Gastroesophageal sphincter (tissue), 4 donors: ENCODE data around the gene NFKBIZ. TPM values are rescaled to one million over a fixed set of nuclear protein-coding genes. Genes with fewer than 3 reads are reported as not detected.

Source experiments
- ATAC-seq: fragments of 150-250 bp; one replicate; pipeline ENCODE4 v1.9.1; 2016; ENCODE audit warnings: mild to moderate bottlenecking, moderate library complexity
- H3K27ac ChIP-seq, 4 donors: fragments of 200-600 bp; sonication (generic) in 3 of 4; 1 replicate in 3 of 4; 2 replicates in 1 of 4; pipeline ENCODE4 v1.5.1; 2016 to 2019
- H3K27me3 ChIP-seq: fragments of 200-600 bp; sonication (generic); one replicate; pipeline ENCODE4 v1.5.1; 2019
- H3K36me3 ChIP-seq, 2 donors: fragments of 200-600 bp; sonication (generic); one replicate each; pipeline ENCODE4 v1.5.1; 2019; ENCODE audit warnings: control low read depth in 1 of 2
- H3K4me1 ChIP-seq, 3 donors: fragments of 200-600 bp; sonication (generic); 1 replicate in 2 of 3; 2 replicates in 1 of 3; pipeline ENCODE4 v1.5.1; 2016 to 2019; ENCODE audit warnings: control low read depth in 2 of 3
- H3K4me3 ChIP-seq, 2 donors: fragments of 200-600 bp; sonication (generic); one replicate each; pipeline ENCODE4 v1.5.1; 2019; ENCODE audit warnings: mild to moderate bottlenecking in 1 of 2, moderate library complexity in 1 of 2
- H3K9me3 ChIP-seq, 3 donors: fragments of 200-600 bp; sonication (generic); one replicate each; pipeline ENCODE4 v1.5.1; 2017 to 2019; ENCODE audit warnings: control low read depth in 2 of 3
- EP300 ChIP-seq: sonication (generic); formaldehyde crosslinking; IDR thresholded peaks from one replicate; pipeline ENCODE4 v1.6.1; 2017; ENCODE audit warnings: antibody characterized with exemption, mild to moderate bottlenecking
- POLR2A ChIP-seq, 2 donors: fragments of 450-650 bp; IDR thresholded peaks; one replicate each; pipeline ENCODE4 v1.6.1; 2017; ENCODE audit warnings: antibody characterized with exemption in 2 of 2, mild to moderate bottlenecking in 2 of 2, moderate library complexity in 1 of 2
- POLR2AphosphoS5 ChIP-seq: sonication (generic); formaldehyde crosslinking; IDR thresholded peaks from one replicate; pipeline ENCODE4 v1.6.1; 2017; ENCODE audit warnings: antibody characterized with exemption
- WGBS, 2 donors: methylation state at CpG; one replicate each; pipeline ENCODE4 v1.1.5; 2018; ENCODE audit warnings: low coverage in 1 of 2; 5-methylcytosine and 5-hydroxymethylcytosine counted together
- total RNA-seq, 4 donors: library from RNA; depleted of rRNA; stranded (reverse); fragments of >200 nt; gene quantifications; one replicate each; pipeline ENCODE4 v1.1.0, GENCODE V29; 2016
- TF ChIP-seq, protein P1 (sequence below), 4 experiments: fragments of 200-600 bp in 2 of 4; fragments of 450-650 bp in 2 of 4; sonication (generic) in 1 of 4; IDR thresholded peaks; one replicate each; pipeline ENCODE4 v1.5.1; 2017 to 2019; ENCODE audit warnings: antibody characterized with exemption in 4 of 4, mild to moderate bottlenecking in 2 of 4, moderate library complexity in 2 of 4

NFKBIZ gene
- total RNA-seq, 4 donors from 2014 or later: 27.3 to 87.0 (median 51.9) TPM

DNA sequence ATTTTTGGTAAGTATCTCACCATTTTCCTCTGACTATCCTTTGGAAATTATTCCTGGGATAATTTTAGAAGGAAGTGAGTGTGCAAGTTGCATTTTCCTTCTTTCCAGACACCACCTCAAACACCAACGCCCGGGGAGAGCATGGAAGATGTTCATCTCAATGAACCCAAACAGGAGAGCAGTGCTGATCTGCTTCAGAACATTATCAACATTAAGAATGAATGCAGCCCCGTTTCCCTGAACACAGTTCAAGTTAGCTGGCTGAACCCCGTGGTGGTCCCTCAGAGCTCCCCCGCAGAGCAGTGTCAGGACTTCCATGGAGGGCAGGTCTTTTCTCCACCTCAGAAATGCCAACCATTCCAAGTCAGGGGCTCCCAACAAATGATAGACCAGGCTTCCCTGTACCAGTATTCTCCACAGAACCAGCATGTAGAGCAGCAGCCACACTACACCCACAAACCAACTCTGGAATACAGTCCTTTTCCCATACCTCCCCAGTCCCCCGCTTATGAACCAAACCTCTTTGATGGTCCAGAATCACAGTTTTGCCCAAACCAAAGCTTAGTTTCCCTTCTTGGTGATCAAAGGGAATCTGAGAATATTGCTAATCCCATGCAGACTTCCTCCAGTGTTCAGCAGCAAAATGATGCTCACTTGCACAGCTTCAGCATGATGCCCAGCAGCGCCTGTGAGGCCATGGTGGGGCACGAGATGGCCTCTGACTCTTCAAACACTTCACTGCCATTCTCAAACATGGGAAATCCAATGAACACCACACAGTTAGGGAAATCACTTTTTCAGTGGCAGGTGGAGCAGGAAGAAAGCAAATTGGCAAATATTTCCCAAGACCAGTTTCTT, 3.9 kb downstream of the NFKBIZ start:
- H3K36me3 ChIP-seq: peaks cover 35 to 66% of the 10 kb centered on the region in 2 donors
- peaks cover 9 to 74% (median 13%) of the 10 kb centered on the region in 3 donors for H3K4me1 ChIP-seq
- TF ChIP-seq POLR2AphosphoS5 (peak; percentile 50), POLR2A (IDR thresholded peaks at IDR 0.05) (no peak)
- H3K4me3 ChIP-seq: peak overlapping the region in 1 of 2 donors; percentile 87
- WGBS, 2 donors: 85 to 86% methylated on average over 1 to 5 of the region's 8 CpGs
- peak overlapping the region in 3 of 4 donors; percentile 40 to 47 (median 46) for H3K27ac ChIP-seq
- ATAC-seq: no peak
- no peaks in the 10 kb centered on the region for H3K9me3 ChIP-seq
- H3K27me3 ChIP-seq: no peaks in the 10 kb centered on the region

DNA sequence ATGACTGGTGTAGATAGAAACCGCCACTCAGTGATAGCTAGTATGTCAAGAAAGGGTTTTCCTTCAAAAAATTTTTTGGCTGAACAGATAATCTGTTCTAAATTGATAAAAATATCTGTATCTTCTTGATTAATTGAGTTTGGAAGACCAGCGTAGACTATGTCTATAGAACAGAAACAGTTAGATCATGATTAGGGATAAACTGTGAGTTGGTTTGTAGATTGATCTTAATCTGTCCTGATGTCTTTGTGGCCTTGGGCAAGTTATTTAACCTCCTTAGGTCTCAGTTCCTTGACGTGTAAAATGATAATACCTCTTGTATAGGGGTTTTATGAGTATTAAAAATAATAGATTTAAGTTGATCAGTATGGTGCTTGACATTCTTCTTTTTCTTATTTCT, 4.7 kb downstream of the NFKBIZ start:
- peaks cover 10 to 74% (median 12%) of the 10 kb centered on the region in 3 donors for H3K4me1 ChIP-seq
- WGBS, 2 donors: 84 to 98% methylated on average over 3 of the region's 3 CpGs
- TF ChIP-seq POLR2AphosphoS5 (no peak), EP300 (no peak), POLR2A (IDR thresholded peaks at IDR 0.05) (no peak)
- TF ChIP-seq, protein P1, sequence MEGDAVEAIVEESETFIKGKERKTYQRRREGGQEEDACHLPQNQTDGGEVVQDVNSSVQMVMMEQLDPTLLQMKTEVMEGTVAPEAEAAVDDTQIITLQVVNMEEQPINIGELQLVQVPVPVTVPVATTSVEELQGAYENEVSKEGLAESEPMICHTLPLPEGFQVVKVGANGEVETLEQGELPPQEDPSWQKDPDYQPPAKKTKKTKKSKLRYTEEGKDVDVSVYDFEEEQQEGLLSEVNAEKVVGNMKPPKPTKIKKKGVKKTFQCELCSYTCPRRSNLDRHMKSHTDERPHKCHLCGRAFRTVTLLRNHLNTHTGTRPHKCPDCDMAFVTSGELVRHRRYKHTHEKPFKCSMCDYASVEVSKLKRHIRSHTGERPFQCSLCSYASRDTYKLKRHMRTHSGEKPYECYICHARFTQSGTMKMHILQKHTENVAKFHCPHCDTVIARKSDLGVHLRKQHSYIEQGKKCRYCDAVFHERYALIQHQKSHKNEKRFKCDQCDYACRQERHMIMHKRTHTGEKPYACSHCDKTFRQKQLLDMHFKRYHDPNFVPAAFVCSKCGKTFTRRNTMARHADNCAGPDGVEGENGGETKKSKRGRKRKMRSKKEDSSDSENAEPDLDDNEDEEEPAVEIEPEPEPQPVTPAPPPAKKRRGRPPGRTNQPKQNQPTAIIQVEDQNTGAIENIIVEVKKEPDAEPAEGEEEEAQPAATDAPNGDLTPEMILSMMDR (IDR thresholded peaks at IDR 0.05): no peak
- no peaks in the 10 kb centered on the region for H3K27me3 ChIP-seq
- H3K36me3 ChIP-seq: peaks cover 38 to 74% of the 10 kb centered on the region in 2 donors
- peak overlapping the region in 2 of 4 donors; percentile 40 to 46 for H3K27ac ChIP-seq
- ATAC-seq: no peak
- H3K4me3 ChIP-seq: peak overlapping the region in 1 of 2 donors; percentile 87
- no peaks in the 10 kb centered on the region for H3K9me3 ChIP-seq

DNA sequence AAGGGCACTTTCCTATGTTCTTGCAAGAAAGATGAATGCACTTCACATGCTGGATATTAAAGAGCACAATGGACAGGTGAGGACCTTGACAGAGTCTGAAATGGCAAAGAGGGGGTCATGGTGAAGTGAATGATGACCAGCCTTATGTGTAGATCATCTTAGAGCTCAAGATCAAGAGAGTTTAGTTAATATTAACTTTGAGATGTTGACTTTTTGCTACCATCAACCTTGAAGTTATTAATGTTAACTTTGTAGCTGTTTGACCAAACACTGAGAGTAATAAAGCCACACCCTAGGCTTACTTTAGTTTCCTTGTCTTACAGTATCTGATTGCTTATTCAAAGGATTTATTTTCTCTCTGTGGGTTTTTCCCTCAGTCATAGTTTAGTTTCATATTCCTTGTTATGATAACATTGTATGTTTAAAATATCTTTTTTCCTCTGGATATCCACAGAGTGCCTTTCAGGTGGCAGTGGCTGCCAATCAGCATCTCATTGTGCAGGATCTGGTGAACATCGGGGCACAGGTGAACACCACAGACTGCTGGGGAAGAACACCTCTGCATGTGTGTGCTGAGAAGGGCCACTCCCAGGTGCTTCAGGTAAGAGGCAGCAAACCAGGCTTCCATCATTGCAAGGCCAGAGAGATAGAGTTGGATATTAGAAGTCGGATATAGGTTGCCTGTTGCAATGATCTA, 5.4 kb downstream of the NFKBIZ start:
- H3K4me1 ChIP-seq: peaks cover 10 to 74% (median 12%) of the 10 kb centered on the region in 3 donors
- peaks cover 44 to 81% of the 10 kb centered on the region in 2 donors for H3K36me3 ChIP-seq
- H3K9me3 ChIP-seq: no peaks in the 10 kb centered on the region
- WGBS, 2 donors: 100% methylated on average over 1 of the region's 2 CpGs; no CpG with 5 or more reads in 1 of the 2 donors
- H3K4me3 ChIP-seq: peak overlapping the region in 1 of 2 donors; percentile 87
- peak overlapping the region in 2 of 4 donors; percentile 20 to 40 for H3K27ac ChIP-seq
- TF ChIP-seq POLR2A (IDR thresholded peaks at IDR 0.05): no peak
- TF ChIP-seq, protein P1 (IDR thresholded peaks at IDR 0.05): no peak
- no peak for TF ChIP-seq EP300
- no peak for TF ChIP-seq POLR2AphosphoS5
- no peaks in the 10 kb centered on the region for H3K27me3 ChIP-seq
- ATAC-seq: no peak

DNA sequence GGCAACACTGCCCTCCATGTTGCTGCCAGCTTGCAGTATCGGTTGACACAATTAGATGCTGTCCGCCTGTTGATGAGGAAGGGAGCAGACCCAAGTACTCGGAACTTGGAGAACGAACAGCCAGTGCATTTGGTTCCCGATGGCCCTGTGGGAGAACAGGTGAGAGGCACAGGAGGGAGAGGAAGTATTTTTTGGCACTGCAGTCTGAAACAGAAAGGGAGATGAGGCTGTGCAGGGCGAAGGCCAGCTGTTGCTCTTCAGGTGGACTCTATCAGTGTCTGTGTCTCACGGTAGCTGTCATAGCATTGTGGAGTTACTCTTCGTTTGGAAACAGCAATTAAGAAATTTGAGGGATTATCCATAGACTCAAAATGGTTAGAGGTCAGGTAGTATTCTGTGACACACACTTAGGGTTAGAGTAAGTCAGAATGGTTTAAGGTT, 8.0 kb downstream of the NFKBIZ start:
- WGBS, 2 donors: 70 to 75% methylated on average over 2 to 7 of the region's 8 CpGs
- no peak for ATAC-seq
- no peaks in the 10 kb centered on the region for H3K27me3 ChIP-seq
- TF ChIP-seq EP300: no peak
- TF ChIP-seq POLR2AphosphoS5: peak; percentile 12
- H3K27ac ChIP-seq: peak overlapping the region in 3 of 4 donors; percentile 11 to 43 (median 28)
- H3K9me3 ChIP-seq: no peaks in the 10 kb centered on the region
- H3K36me3 ChIP-seq: peaks cover 43 to 100% of the 10 kb centered on the region in 2 donors
- peak overlapping the region in 1 of 2 donors; percentile 24 for H3K4me3 ChIP-seq
- peaks cover 4 to 80% (median 12%) of the 10 kb centered on the region in 3 donors for H3K4me1 ChIP-seq

DNA sequence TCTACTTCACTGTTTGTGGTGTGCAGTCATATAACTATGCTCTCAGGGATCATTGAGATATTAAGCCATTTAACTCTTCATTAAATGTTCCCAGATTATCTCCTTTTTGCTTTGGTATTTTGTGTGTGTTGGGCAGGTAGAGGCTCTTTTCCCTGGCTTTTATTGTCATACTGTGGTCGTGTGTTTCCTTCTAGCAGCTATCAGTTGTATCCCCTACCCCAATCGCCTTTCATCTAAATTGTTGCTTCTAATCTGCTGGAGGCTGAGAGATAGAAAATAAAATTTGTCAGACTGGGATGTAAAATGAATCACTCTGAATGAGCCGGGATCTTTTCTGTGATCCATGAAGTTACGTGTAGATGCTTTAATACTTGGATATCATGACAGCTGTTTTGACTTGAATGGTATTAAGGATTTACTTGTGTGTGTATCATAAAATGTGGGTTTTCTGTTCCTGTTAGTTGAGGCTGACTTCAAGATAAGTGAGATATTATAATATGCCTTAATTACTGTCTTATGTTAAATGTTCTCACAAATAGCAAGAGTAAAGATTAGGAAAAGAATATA, 9.2 kb downstream of the NFKBIZ start:
- TF ChIP-seq POLR2A (IDR thresholded peaks at IDR 0.05) (no peak), POLR2AphosphoS5 (no peak), EP300 (no peak)
- TF ChIP-seq, protein P1 (IDR thresholded peaks at IDR 0.05): no peak
- no peaks in the 10 kb centered on the region for H3K27me3 ChIP-seq
- peak overlapping the region in 1 of 2 donors; percentile 24 for H3K4me3 ChIP-seq
- peaks cover 37 to 89% of the 10 kb centered on the region in 2 donors for H3K36me3 ChIP-seq
- H3K27ac ChIP-seq: peak overlapping the region in 1 of 4 donors; percentile 5
- WGBS, 2 donors: 60 to 65% methylated on average over 2 to 4 of the region's 4 CpGs
- ATAC-seq: no peak
- no peaks in the 10 kb centered on the region for H3K9me3 ChIP-seq
- H3K4me1 ChIP-seq: peaks cover 3 to 68% (median 10%) of the 10 kb centered on the region in 3 donors
